ENCODE results near the gene CNOT3.

The CNOT3 gene

GRCh38 chr19:54121259-54121658 lies 16.3 kb upstream of the CNOT3 start:
- DNase-seq (ENCODE audit: low spot score) = no peak

DNA sequence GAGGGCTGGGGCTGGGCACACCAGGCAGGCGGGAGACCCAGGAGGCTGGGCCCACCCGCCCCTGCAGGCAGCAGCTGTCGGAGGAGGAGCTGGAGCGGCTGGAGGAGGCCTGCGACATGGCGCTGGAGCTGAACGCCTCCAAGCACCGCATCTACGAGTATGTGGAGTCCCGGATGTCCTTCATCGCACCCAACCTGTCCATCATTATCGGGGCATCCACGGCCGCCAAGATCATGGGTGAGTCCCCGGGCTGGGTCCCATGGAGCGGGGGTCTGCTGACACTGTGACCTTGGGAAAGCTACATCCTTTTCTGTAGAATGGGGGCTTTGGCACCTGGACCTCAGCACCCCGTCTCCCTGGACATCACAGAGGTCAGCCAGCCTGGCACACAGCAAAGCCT lies 13.9 kb upstream of the CNOT3 start:
- no peak for DNase-seq (ENCODE audit: low spot score)

DNA sequence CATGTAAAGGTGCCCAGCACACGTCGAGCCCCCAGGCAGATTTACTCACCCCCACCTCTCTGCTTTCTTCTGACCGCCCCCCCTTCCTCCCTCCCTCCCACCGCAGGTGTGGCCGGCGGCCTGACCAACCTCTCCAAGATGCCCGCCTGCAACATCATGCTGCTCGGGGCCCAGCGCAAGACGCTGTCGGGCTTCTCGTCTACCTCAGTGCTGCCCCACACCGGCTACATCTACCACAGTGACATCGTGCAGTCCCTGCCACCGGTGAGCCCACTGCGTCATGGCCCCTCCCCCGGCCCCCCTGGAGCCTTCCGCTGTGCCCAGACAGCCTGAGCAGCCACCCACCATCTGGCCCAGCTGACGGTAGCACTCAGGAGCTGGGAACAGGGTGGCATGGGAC lies 13.2 kb upstream of the CNOT3 start:
- no peak for DNase-seq (ENCODE audit: low spot score)

DNA sequence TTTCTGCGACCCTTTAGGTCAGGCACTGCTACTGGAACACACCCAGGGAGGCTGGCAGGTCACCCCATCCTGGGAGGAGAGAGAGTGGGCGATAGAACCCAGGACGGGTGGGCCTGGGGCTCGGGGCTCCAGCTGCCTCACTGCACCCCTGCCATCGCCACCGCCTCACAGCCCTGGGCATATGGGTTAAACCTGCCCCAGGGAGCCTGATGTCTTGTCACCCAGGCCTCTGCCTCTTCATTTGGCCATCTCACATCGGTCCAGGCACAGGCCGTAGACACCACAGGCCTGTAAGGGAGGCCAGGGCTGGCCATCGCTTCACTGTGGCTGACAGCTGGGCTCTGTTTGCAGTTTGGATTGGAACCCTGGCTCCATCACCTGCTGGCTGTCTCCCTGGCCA lies 11.8 kb upstream of the CNOT3 start:
- no peak for DNase-seq (ENCODE audit: low spot score)

- no peak for DNase-seq (ENCODE audit: low spot score)
Observed at GRCh38 chr19:54127688-54128440, 9.7 kb upstream of the CNOT3 start.

GRCh38 chr19:54128441-54128725 lies 9.2 kb upstream of the CNOT3 start:
- DNase-seq (ENCODE audit: low spot score) = no peak

DNA sequence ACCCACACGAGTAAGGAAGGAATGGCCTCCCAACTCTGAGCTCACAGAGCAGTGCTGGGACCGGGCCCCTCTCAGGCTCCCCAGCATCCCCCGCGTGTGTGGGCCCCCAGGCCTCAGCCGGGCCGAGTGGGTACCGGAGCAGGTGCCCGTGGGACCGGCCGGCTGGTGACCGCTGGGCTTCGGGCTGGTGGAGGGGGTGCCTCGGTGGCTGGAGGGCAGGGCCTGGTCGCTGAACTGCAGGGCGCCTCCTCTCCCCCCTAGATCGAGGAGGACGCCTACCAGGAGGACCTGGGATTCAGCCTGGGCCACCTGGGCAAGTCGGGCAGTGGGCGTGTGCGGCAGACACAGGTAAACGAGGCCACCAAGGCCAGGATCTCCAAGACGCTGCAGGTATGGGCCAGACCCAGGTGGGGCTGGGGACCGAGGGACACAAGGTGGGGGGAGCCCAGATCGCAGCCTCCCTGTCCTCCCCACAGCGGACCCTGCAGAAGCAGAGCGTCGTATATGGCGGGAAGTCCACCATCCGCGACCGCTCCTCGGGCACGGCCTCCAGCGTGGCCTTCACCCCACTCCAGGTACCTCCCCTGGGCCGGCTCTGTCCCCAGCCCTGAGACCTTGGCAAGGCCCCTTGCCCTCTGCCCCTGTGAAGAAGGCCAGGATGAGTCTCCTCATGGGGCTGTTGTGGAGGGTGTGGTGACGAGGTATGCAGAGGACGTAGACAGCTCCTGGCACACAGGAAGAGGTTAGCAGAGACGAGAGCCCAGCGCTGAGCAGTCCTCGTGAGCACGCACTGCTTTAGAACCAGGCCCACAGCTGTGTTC lies 8.6 kb upstream of the CNOT3 start:
- DNase-seq (ENCODE audit: low spot score) = no peak

DNA sequence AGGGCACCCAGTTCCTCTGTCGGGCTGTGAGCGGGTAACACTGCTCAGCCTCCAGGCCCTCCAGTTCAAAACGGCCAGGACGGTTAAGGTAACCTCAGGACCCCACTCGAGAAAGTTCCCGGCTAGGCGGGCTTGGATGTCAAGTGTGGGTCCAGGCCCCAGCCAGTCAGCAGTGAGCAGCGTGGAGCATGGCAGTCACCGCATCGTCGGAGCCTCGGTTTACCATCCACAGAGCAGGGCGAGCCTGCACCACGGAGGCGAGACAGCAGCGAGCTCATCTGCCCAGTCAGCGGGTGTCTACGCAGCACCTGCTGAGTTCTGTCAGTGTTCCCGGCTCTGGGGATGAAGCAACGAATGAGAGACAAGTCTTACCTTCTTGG lies 8.0 kb upstream of the CNOT3 start:
- no peak for DNase-seq (ENCODE audit: low spot score)

DNA sequence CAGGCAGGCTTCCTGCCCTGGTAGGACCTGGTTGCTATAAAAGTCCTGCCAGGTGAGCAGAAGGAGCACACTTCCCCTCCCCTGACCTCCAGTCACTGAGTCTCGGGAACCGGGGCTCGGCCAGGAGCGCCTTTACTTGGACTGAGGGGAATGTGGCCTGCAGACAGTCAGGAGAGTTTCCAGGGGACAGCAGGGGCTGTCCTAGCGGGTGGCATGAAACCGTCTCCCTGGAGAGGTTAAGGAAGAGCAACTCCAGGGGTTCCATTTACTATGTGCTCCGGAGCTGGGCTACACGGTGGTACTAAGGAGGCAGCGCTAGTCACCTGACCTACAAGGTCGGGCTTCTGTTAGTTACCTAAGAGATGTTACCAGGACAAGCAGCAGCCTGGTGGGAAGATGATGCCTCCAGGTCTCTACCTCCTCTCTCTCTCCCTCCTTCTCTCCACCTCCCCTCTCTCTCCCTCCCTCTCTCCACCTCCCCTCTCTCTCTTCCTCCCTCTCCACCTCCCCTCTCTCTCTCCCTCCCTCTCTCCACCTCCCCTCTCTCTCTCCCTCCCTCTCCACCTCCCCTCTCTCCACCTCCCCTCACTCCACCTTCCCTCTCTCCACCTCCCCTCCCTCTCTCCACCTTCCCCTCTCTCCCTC lies 4.1 kb upstream of the CNOT3 start:
- peak; percentile 44 for DNase-seq (ENCODE audit: low spot score)

- no peak for DNase-seq (ENCODE audit: low spot score)
Observed at GRCh38 chr19:54133957-54134590, 3.5 kb upstream of the CNOT3 start.

GRCh38 chr19:54136086-54136863 lies 1.3 kb upstream of the CNOT3 start:
- no peak for DNase-seq (ENCODE audit: low spot score)

DNA sequence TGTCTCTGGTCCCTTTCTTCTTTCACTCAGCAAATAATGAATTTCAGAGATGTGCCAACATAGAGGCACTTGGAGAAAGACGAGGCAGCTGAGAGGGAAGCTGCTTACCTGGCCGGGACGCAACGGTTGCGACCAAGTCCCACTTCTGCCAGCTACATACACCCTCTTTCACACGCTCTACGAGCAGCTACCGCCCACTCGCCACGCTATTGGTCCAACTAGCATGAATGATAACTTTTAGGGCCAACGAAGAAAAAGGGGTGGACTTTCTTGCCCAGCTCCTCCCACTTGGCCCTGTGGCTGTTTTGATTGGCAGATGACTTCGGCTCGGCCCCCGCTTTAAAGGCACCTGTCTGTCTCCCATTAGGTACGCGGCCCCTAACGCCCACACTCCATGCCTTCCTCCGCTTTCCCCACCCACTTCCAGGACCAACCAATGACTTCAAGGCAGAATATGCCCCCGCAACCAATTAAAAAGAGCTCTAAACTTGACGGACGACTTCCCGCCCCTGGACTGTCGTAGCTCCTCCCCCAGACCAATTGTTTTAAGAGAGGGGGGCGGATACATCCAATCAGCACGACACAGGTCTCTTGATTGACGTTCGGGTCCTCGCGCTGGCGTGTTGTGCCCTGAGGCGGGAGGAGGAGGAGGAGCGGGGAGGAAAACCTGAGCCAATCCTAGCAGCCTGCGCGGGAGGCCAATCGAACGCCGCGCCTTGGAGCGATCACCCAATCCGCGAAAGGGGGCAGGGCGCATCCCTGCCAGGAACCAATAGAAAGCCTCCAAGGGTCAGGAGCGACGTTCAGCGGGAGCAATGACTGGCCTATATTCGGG lies 481 bp upstream of the CNOT3 start:
- DNase-seq (ENCODE audit: low spot score) = peak; percentile 100

DNA sequence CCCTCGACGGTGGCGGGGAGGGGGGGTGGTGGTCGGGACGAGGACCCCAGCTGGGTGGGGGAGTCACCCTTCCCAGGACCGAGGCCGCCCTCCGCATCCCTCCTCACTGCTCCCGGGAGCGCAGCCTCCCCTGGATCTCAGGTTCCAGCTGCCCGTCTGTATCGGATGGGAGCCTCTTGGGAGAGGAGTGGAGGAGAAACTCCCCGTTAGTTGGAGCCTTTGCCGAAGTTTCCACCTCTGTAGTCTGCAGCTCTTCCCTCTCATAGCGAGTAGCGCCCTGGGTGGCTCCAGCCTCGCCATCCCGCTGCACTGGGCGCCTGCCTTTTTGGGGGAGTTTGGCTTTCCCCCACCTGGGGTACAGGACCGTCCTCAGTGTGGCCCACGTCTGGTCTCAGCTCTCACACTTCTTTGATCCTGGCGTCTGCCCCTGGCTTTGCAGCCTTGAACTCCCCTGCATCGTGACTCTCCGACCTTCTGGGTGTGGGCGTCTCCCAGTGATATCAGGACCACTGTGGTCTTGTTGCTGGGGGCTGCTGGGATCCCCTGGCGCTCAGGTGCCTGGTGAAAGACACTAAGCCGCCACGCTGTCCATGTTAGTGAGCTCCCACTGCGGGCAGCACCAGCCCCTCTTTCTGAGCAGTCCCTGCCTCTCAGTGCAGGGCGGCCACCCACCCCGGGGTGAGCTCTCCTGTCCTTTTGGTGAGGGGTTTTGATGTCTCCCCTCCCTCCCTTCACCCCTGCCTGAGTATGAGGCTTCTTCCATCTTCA lies 1.1 kb downstream of the CNOT3 start:
- DNase-seq (ENCODE audit: low spot score) = no peak

GRCh38 chr19:54141356-54141755 lies 3.8 kb downstream of the CNOT3 start:
- no peak for DNase-seq (ENCODE audit: low spot score)

GRCh38 chr19:54142166-54142780 lies 4.7 kb downstream of the CNOT3 start:
- no peak for DNase-seq (ENCODE audit: low spot score)

GRCh38 chr19:54145541-54146158 lies 8.1 kb downstream of the CNOT3 start:
- DNase-seq (ENCODE audit: low spot score) = no peak

DNA sequence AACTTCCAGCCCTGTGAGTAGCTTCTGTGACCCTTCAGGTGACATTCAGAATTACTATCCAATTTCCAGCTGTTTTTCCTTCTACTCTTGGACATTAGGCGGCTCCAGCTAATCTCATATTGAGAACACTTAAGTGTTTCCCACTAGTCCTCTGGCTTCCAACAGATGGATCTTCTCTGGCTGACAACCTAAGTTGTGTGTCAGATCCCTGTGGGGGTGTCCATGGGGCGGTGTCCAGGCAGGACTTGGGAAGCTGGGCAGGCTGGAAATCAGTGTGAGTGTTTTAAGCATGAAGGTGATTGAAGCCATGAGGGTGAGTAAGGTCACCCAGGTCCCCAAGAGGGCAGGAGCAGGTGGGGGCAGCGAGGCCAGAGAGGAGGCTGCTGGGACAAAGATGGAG lies 10.1 kb downstream of the CNOT3 start:
- no peak for DNase-seq (ENCODE audit: low spot score)

DNA sequence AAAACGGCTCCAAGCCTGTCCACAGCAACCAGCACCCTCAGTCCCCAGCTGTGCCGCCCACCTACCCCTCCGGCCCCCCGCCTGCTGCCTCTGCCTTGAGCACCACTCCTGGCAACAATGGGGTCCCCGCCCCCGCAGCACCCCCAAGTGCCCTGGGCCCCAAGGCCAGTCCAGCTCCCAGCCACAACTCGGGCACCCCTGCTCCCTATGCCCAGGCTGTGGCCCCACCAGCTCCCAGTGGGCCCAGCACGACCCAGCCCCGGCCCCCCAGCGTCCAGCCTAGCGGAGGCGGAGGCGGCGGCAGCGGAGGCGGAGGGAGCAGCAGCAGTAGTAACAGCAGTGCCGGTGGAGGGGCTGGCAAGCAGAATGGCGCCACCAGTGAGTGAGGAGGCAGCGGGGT lies 10.6 kb downstream of the CNOT3 start:
- DNase-seq (ENCODE audit: low spot score) = no peak

DNA sequence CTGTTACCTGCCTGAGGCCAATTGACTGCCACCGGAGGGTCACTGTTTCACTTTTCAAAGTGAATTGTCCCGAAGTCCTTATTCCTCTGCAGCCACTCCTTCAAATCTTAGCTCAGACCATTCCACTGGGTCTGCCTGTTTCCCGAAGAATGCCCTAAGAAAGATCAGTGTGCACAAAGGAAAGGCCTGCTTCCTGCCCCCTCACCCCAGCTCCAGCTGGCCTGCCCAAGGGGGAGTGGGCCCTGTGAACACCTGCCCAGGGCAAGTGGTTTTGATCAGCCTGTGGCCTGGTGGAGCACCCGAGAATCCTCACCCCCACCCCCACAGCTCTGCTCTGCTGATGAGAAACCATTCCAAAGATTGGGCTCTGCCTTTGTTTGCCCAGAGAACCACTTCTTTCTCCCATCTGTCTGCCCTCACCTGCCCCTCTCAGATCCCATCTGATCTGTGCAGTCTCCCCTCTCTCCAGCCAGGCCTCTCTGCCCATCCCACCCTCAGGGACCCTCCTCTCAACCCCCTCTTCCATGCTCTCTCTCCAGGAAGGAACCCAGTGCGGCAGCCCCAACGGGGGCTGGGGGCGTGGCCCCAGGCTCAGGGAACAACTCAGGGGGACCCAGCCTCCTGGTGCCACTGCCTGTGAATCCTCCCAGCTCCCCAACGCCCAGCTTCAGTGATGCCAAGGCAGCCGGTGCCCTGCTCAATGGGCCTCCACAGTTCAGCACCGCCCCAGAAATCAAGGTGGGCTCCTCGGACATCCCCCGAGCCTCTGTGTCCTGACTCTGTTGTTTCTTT lies 11.7 kb downstream of the CNOT3 start:
- DNase-seq (ENCODE audit: low spot score) = peak; percentile 27
